H7 (cell line): ENCODE data around the gene GGT1. TPM values are rescaled to one million over a fixed set of nuclear protein-coding genes. Genes with fewer than 3 reads are reported as not detected.
"Not testable (repeated sequence)": the region's sequence is repeated elsewhere in the genome, so short reads cannot be mapped to it uniquely, and the experiment has no call there.

Experiments used
- DNase-seq: peaks from one replicate; pipeline ENCODE4 v3.0.0; 2012
- H3K27me3 ChIP-seq: 2 replicates; pipeline ENCODE4 v1.6.0; 2011; ENCODE audit warnings: mild to moderate bottlenecking, low read length; ENCODE audit not compliant: control insufficient read depth, insufficient read depth
- H3K36me3 ChIP-seq: replicated peaks from 2 replicates; pipeline ENCODE4 v1.5.1; 2011; ENCODE audit warnings: low read length; ENCODE audit not compliant: control insufficient read depth, insufficient read depth
- H3K4me3 ChIP-seq: 2 replicates; pipeline ENCODE4 v1.5.1; 2011; ENCODE audit warnings: low read depth, mild to moderate bottlenecking, control low read depth, low read length, moderate library complexity; ENCODE audit not compliant: insufficient read depth
- total RNA-seq: library from RNA; depleted of rRNA; stranded (reverse); fragments of >200 nt; shearing (Covaris generic); gene quantifications from 2 replicates; pipeline ENCODE4 v1.2.3, GENCODE V29; 2014

Gene GGT1
- total RNA-seq, 1 experiment from 2014 or later, result 24.6 TPM

GRCh38 chr22:24631430-24632122 is 28.6 kb downstream of the GGT1 start:
- not testable (repeated sequence) for H3K36me3 ChIP-seq, H3K27me3 ChIP-seq, DNase-seq, H3K4me3 ChIP-seq

GRCh38 chr22:24632642-24633041 is 29.6 kb downstream of the GGT1 start:
- H3K36me3 ChIP-seq, H3K4me3 ChIP-seq, DNase-seq, H3K27me3 ChIP-seq: not testable (repeated sequence)

GRCh38 chr22:24633231-24634023 is 30.4 kb downstream of the GGT1 start:
- not testable (repeated sequence) for H3K36me3 ChIP-seq, DNase-seq, H3K4me3 ChIP-seq, H3K27me3 ChIP-seq

GRCh38 chr22:24634776-24635389 is 31.9 kb downstream of the GGT1 start:
- DNase-seq, result peak; percentile 36
- H3K27me3 ChIP-seq, H3K4me3 ChIP-seq, H3K36me3 ChIP-seq: not testable (repeated sequence)

- not testable (repeated sequence) for H3K27me3 ChIP-seq, H3K4me3 ChIP-seq, DNase-seq, H3K36me3 ChIP-seq
Observed at GRCh38 chr22:24636513-24636912, 33.5 kb downstream of the GGT1 start.

GRCh38 chr22:24642307-24642706 is 39.3 kb downstream of the GGT1 start:
- not testable (repeated sequence) for DNase-seq, H3K4me3 ChIP-seq, H3K36me3 ChIP-seq, H3K27me3 ChIP-seq

- DNase-seq, result peak; percentile 24
- not testable (repeated sequence) for H3K36me3 ChIP-seq
Observed at GRCh38 chr22:24644409-24644808, 41.4 kb downstream of the GGT1 start.

GRCh38 chr22:24645408-24646399 is 42.7 kb downstream of the GGT1 start:
- not testable (repeated sequence) for DNase-seq, H3K27me3 ChIP-seq, H3K36me3 ChIP-seq, H3K4me3 ChIP-seq

More at GRCh38 chr22:24644409-24644808, 41.4 kb downstream of the GGT1 start:
- H3K4me3 ChIP-seq, H3K27me3 ChIP-seq: not testable (repeated sequence)

- DNase-seq, H3K4me3 ChIP-seq, H3K36me3 ChIP-seq, H3K27me3 ChIP-seq: not testable (repeated sequence)
Observed at GRCh38 chr22:24646756-24647155, 43.8 kb downstream of the GGT1 start.

GRCh38 chr22:24649371-24649770 is 46.4 kb downstream of the GGT1 start:
- not testable (repeated sequence) for DNase-seq, H3K36me3 ChIP-seq, H3K4me3 ChIP-seq, H3K27me3 ChIP-seq

- H3K4me3 ChIP-seq, H3K27me3 ChIP-seq, H3K36me3 ChIP-seq, DNase-seq: not testable (repeated sequence)
Observed at GRCh38 chr22:24650884-24651283, 47.9 kb downstream of the GGT1 start.

- H3K27me3 ChIP-seq, DNase-seq, H3K4me3 ChIP-seq: not testable (repeated sequence)
Observed at GRCh38 chr22:24665395-24665794, 62.4 kb downstream of the GGT1 start.

GRCh38 chr22:24667904-24668303 is 64.9 kb downstream of the GGT1 start:
- H3K27me3 ChIP-seq, H3K4me3 ChIP-seq, DNase-seq, H3K36me3 ChIP-seq: not testable (repeated sequence)

More at GRCh38 chr22:24665395-24665794, 62.4 kb downstream of the GGT1 start:
- not testable (repeated sequence) for H3K36me3 ChIP-seq

GRCh38 chr22:24672532-24672931 is 69.5 kb downstream of the GGT1 start:
- H3K36me3 ChIP-seq, DNase-seq, H3K27me3 ChIP-seq, H3K4me3 ChIP-seq: not testable (repeated sequence)
